Left colon (tissue), 2 donors: ENCODE results near the gene PRCC. TPM values are rescaled to one million over a fixed set of nuclear protein-coding genes. Genes with fewer than 3 reads are reported as not detected.

Source experiments
- ATAC-seq: fragments of 200-7000 bp; cut with Tn5 transposase; one replicate; pipeline ENCODE4 v1.9.1; 2020; ENCODE audit warnings: mild to moderate bottlenecking, moderate library complexity
- DNase-seq, 2 donors: peaks; one replicate each; pipeline ENCODE4 v3.0.0-alpha.2; 2020
- intact Hi-C, 2 donors: fragments of 100-400 bp; cut with DNase I in 1 of 2; cut with micrococcal nuclease in 1 of 2; formaldehyde crosslinking; loops; one replicate each; pipeline versions ENCODE4 v1.11.2 to v1.14.0; 2022; cut with DNase I, micrococcal nuclease
- long read RNA-seq: library from polyadenylated mRNA; unstranded; transcript quantifications from one replicate; pipeline ENCODE4 v2.0.0, GENCODE V29; 2021
- total RNA-seq, 2 donors: library from RNA; stranded (reverse); fragmentation: NEBNext Ultra II Directional; extraction: Animal tissue kit (Norgen Biotek cat#: 25700); gene quantifications; one replicate each; pipeline ENCODE4 v1.2.1, GENCODE V29; 2021
- donor health status: DM: no; HTN: no; CAD: no.
- donor health status: DM: yes; HTN: yes; CAD: no.

Gene PRCC
- 10 to 100 TPM; 51.2 to 59.6 TPM for total RNA-seq
- long read RNA-seq, transcript PRCC-201 (7 exons, 2,105 nt), result major isoform, 34 of 57 reads
- long read RNA-seq, partial matches to known transcripts, result 19 of 57 reads
- long read RNA-seq, other reads (novel, unspliced or antisense), result 2 of 57 reads

- intact Hi-C loops, result no loop called here
These were observed at the start of gene PRCC for GRCh38 chr1:156767101-156767878. PRCC (plus strand) TSS chr1:156767535; CDS start chr1:156767772, 237 bp downstream.

GRCh38 chr1:156721131-156721530, 46.2 kb upstream of the PRCC start:
- intact Hi-C loops, result no loop called here
- ATAC-seq (no peak), DNase-seq (no peak)

More at GRCh38 chr1:156767101-156767878, at the start of gene PRCC:
- DNase-seq (peak; percentile 94 to 99), ATAC-seq (peak; percentile 90)

GRCh38 chr1:156721535-156721934, 45.8 kb upstream of the PRCC start:
- ATAC-seq (no peak), DNase-seq (no peak)
- intact Hi-C loops, result no loop called here

- ATAC-seq (peak; percentile 64), DNase-seq (peak; percentile 85 to 93)
- intact Hi-C loops, result loop anchor here (5.0 kb wide), 2 partner anchors 33 to 38 kb away; no protein-coding TSS in a partner anchor
These were observed 41.6 kb upstream of the PRCC start for GRCh38 chr1:156725683-156726280.

GRCh38 chr1:156726549-156727226, 40.6 kb upstream of the PRCC start:
- peak; percentile 13 for ATAC-seq

GRCh38 chr1:156727492-156727891, 39.8 kb upstream of the PRCC start:
- intact Hi-C loops, result loop anchor here (5.0 kb wide), 2 partner anchors 35 to 40 kb away; no protein-coding TSS in a partner anchor
- DNase-seq (no peak), ATAC-seq (no peak)

More at GRCh38 chr1:156726549-156727226, 40.6 kb upstream of the PRCC start:
- peak; percentile 61 to 78 for DNase-seq
- intact Hi-C loops, result loop anchor here (5.0 kb wide), 2 partner anchors 34 to 39 kb away; no protein-coding TSS in a partner anchor

GRCh38 chr1:156727926-156728598, 39.3 kb upstream of the PRCC start, which contains the start of gene METTL25B:
METTL25B (plus strand) TSS chr1:156728469; CDS start chr1:156729105, 636 bp downstream.
- intact Hi-C loops, result loop anchor here (5.0 kb wide), 2 partner anchors 36 to 41 kb away; no protein-coding TSS in a partner anchor
- DNase-seq (peak; percentile 87), ATAC-seq (peak; percentile 78)

GRCh38 chr1:156728599-156729462, 38.5 kb upstream of the PRCC start, which contains the start of gene ISG20L2:
ISG20L2 (minus strand) TSS chr1:156728766; CDS start chr1:156727652, 1,114 bp downstream.
- ATAC-seq (peak; percentile 90), DNase-seq (peak; percentile 97 to 99)
- intact Hi-C loops, result loop anchor here (5.0 kb wide), 2 partner anchors 37 to 42 kb away; no protein-coding TSS in a partner anchor

GRCh38 chr1:156733989-156734584, 33.2 kb upstream of the PRCC start:
- DNase-seq, result no peak
- no peak for ATAC-seq
- intact Hi-C loops, result no loop called here

GRCh38 chr1:156738407-156738806, 28.9 kb upstream of the PRCC start:
- ATAC-seq, result no peak
- intact Hi-C loops, result no loop called here
- no peak for DNase-seq

GRCh38 chr1:156738916-156739315, 28.4 kb upstream of the PRCC start:
- DNase-seq (no peak), ATAC-seq (no peak)
- intact Hi-C loops, result no loop called here

- peak; percentile 10 for ATAC-seq
- intact Hi-C loops, result no loop called here
- DNase-seq, result peak in 1 of 2 donors; percentile 39
These were observed 27.0 kb upstream of the PRCC start for GRCh38 chr1:156740237-156740740.

GRCh38 chr1:156740741-156741480, 26.4 kb upstream of the PRCC start, which contains the start of gene MRPL24:
MRPL24 (minus strand) TSS chr1:156741088; CDS start chr1:156738704, 2,384 bp downstream.
- intact Hi-C loops, result no loop called here
- ATAC-seq (peak; percentile 90), DNase-seq (peak; percentile 97 to 99)

- intact Hi-C loops, result no loop called here
- DNase-seq (no peak), ATAC-seq (no peak)
These were observed 25.8 kb upstream of the PRCC start for GRCh38 chr1:156741481-156741983.

GRCh38 chr1:156742017-156742416, 25.3 kb upstream of the PRCC start:
- intact Hi-C loops, result no loop called here
- DNase-seq, result no peak
- ATAC-seq, result no peak

- DNase-seq (no peak), ATAC-seq (no peak)
- intact Hi-C loops, result no loop called here
These were observed 24.5 kb upstream of the PRCC start for GRCh38 chr1:156742801-156743200.
